Astrocyte of the cerebellum (primary cell): Measurements from ENCODE around the gene BRD3OS.
"Not testable (repeated sequence)": the region's sequence is repeated elsewhere in the genome, so short reads cannot be mapped to it uniquely, and the experiment has no call there.

Source experiments
- DNase-seq: peaks from one replicate; pipeline ENCODE4 v3.0.0-alpha.2; 2011; ENCODE audit warnings: low read depth
- H3K4me3 ChIP-seq: 2 replicates; pipeline ENCODE4 v1.5.1; 2011; ENCODE audit warnings: mild to moderate bottlenecking, low read depth, low read length, moderate library complexity
- CTCF ChIP-seq: IDR thresholded peaks from 2 replicates; pipeline ENCODE4 v1.5.1; 2012; ENCODE audit warnings: low read length, low read depth, moderate library complexity, mild to moderate bottlenecking; ENCODE audit errors: missing control alignments
- in situ Hi-C: cut with HindIII; loops from 2 replicates; pipeline ENCODE4 v1.10.0; 2017; ENCODE audit warnings: low sequenced_read_pairs

The BRD3OS gene

GRCh38 chr9:134073500-134073899 is 48.2 kb downstream of the BRD3OS start:
- no peak for TF ChIP-seq CTCF
- DNase-seq: no peak
- in situ Hi-C loops: no loop called here
- no peak overlapping the region for H3K4me3 ChIP-seq

GRCh38 chr9:134075689-134076088 is 50.4 kb downstream of the BRD3OS start:
- in situ Hi-C loops, H3K4me3 ChIP-seq, DNase-seq: not testable (repeated sequence)

- in situ Hi-C loops: no loop called here
- H3K4me3 ChIP-seq: no peak overlapping the region
- DNase-seq: no peak
- TF ChIP-seq CTCF: no peak
Observed at GRCh38 chr9:134076644-134077043, 51.4 kb downstream of the BRD3OS start.
